GM21576 (cell line): ENCODE measurements around the gene C19orf47.

Experiments used
- ATAC-seq: cut with Tn5 transposase; IDR thresholded peaks from one replicate; pipeline ENCODE4 v1.9.1; 2021; ENCODE audit warnings: mild to moderate bottlenecking, moderate library complexity; ENCODE audit not compliant: unreplicated experiment

Gene C19orf47

GRCh38 chr19:40321076-40321475 lies 27.1 kb downstream of the C19orf47 start:
- no peak for ATAC-seq

- ATAC-seq, result no peak
These were observed 27.6 kb downstream of the C19orf47 start for GRCh38 chr19:40320558-40320935.

GRCh38 chr19:40317338-40317737 lies 30.9 kb downstream of the C19orf47 start:
- no peak for ATAC-seq

- no peak for ATAC-seq
These were observed 32.3 kb downstream of the C19orf47 start for GRCh38 chr19:40315812-40316470.

GRCh38 chr19:40314656-40315055 lies 33.5 kb downstream of the C19orf47 start:
- ATAC-seq, result no peak

- ATAC-seq, result no peak
These were observed 34.8 kb downstream of the C19orf47 start for GRCh38 chr19:40313229-40313983.

GRCh38 chr19:40312533-40312932 lies 35.7 kb downstream of the C19orf47 start:
- no peak for ATAC-seq

- ATAC-seq, result no peak
These were observed 38.5 kb downstream of the C19orf47 start for GRCh38 chr19:40309666-40310065.

- ATAC-seq, result no peak
These were observed 42.8 kb downstream of the C19orf47 start for GRCh38 chr19:40305403-40305802.

GRCh38 chr19:40304306-40304705 lies 43.9 kb downstream of the C19orf47 start:
- ATAC-seq, result no peak

GRCh38 chr19:40303765-40304164 lies 44.4 kb downstream of the C19orf47 start:
- ATAC-seq, result no peak

- ATAC-seq, result no peak
These were observed 45.8 kb downstream of the C19orf47 start for GRCh38 chr19:40302224-40303011.

- no peak for ATAC-seq
These were observed 47.5 kb downstream of the C19orf47 start for GRCh38 chr19:40300668-40301067.

GRCh38 chr19:40298026-40298425 lies 50.2 kb downstream of the C19orf47 start:
- no peak for ATAC-seq

- ATAC-seq, result no peak
These were observed 53.6 kb downstream of the C19orf47 start for GRCh38 chr19:40294560-40294959.

GRCh38 chr19:40286971-40287421 lies 61.2 kb downstream of the C19orf47 start:
- ATAC-seq, result no peak

GRCh38 chr19:40286235-40286970 lies 61.8 kb downstream of the C19orf47 start:
- ATAC-seq, result no peak

- ATAC-seq, result peak; percentile 73
These were observed 62.6 kb downstream of the C19orf47 start for GRCh38 chr19:40285353-40286234.

- peak; percentile 27 for ATAC-seq
These were observed 63.5 kb downstream of the C19orf47 start, which contains the start of gene AKT2 for GRCh38 chr19:40284501-40285352. Gene AKT2 (minus strand): TSS chr19:40285345. CDS start chr19:40265267, 20,078 bp downstream.
